ENCODE results near the gene RBM20.

RBM20 gene

GRCh38 chr10:110847374-110847773, 203.2 kb downstream of the RBM20 start:
- no peak for DNase-seq (ENCODE audit: low read depth in 1 of 2, low spot score in 1 of 2)
- H3K4me3 ChIP-seq (replicated peaks; ENCODE audit: insufficient read depth, low read length): no peak overlapping the region
- H3K27me3 ChIP-seq (ENCODE audit: insufficient read depth, poor library complexity, severe bottlenecking): no peaks in the 10 kb centered on the region
- TF ChIP-seq SPI1 (IDR thresholded peaks at IDR 0.05; ENCODE audit: borderline replicate concordance, low read depth) (no peak), CTCF (IDR thresholded peaks at IDR 0.05; ENCODE audit: insufficient read depth, low read length) (no peak)
- H3K27ac ChIP-seq (replicated peaks): no peak overlapping the region

GRCh38 chr10:110848106-110848505, 204.0 kb downstream of the RBM20 start:
- no peak for DNase-seq (ENCODE audit: low read depth in 1 of 2, low spot score in 1 of 2)
- TF ChIP-seq GABPA (IDR thresholded peaks at IDR 0.05; ENCODE audit: low read depth) (no peak), REST (IDR thresholded peaks at IDR 0.05; ENCODE audit: insufficient replicate concordance, low read depth) (no peak), POLR2AphosphoS5 (IDR thresholded peaks at IDR 0.05; ENCODE audit: low read depth) (no peak), CTCF (IDR thresholded peaks at IDR 0.05; ENCODE audit: insufficient read depth, low read length) (no peak), SPI1 (IDR thresholded peaks at IDR 0.05; ENCODE audit: borderline replicate concordance, low read depth) (no peak)
- Histone ChIP-seq H3K4me3 (replicated peaks; ENCODE audit: insufficient read depth, low read length) (no peak overlapping the region), H3K27me3 (ENCODE audit: insufficient read depth, poor library complexity, severe bottlenecking) (no peaks in the 10 kb centered on the region), H3K27ac (replicated peaks) (no peak overlapping the region)

- H3K4me3 ChIP-seq (replicated peaks; ENCODE audit: insufficient read depth, low read length): no peak overlapping the region
- H3K27me3 ChIP-seq (ENCODE audit: insufficient read depth, poor library complexity, severe bottlenecking): no peaks in the 10 kb centered on the region
- DNase-seq (ENCODE audit: low read depth in 1 of 2, low spot score in 1 of 2): no peak
- peak overlapping the region; percentile 47 for H3K27ac ChIP-seq (replicated peaks)
- TF ChIP-seq GABPA (IDR thresholded peaks at IDR 0.05; ENCODE audit: low read depth) (no peak), POLR2AphosphoS5 (IDR thresholded peaks at IDR 0.05; ENCODE audit: low read depth) (no peak), REST (IDR thresholded peaks at IDR 0.05; ENCODE audit: insufficient replicate concordance, low read depth) (no peak), CTCF (IDR thresholded peaks at IDR 0.05; ENCODE audit: insufficient read depth, low read length) (no peak), SPI1 (IDR thresholded peaks at IDR 0.05; ENCODE audit: borderline replicate concordance, low read depth) (no peak)
These were observed 206.0 kb downstream of the RBM20 start for GRCh38 chr10:110850099-110850498.

- Histone ChIP-seq H3K27me3 (ENCODE audit: insufficient read depth, poor library complexity, severe bottlenecking) (no peaks in the 10 kb centered on the region), H3K4me3 (replicated peaks; ENCODE audit: insufficient read depth, low read length) (no peak overlapping the region), H3K27ac (replicated peaks) (peak overlapping the region; percentile 47)
- DNase-seq (ENCODE audit: low read depth in 1 of 2, low spot score in 1 of 2): peak in 1 of 2 experiments; percentile 86
- peak; percentile 57 for TF ChIP-seq POLR2AphosphoS5 (IDR thresholded peaks at IDR 0.05; ENCODE audit: low read depth)
- no peak for TF ChIP-seq SPI1 (IDR thresholded peaks at IDR 0.05; ENCODE audit: borderline replicate concordance, low read depth)
These were observed 207.0 kb downstream of the RBM20 start for GRCh38 chr10:110851020-110851612.
